OCI-LY3 (cell line): ENCODE measurements around the gene RPP38.

Source experiments
- EZH2phosphoT487 ChIP-seq: fragments of 200-600 bp; shearing (Covaris generic); IDR thresholded peaks from 2 replicates; pipeline ENCODE4 v1.6.1; 2018; ENCODE audit warnings: antibody characterized with exemption, mixed run types, low read depth
- TF ChIP-seq, protein P1 (sequence below): fragments of 200-600, 300-600 bp; sonication (generic); IDR thresholded peaks from 2 replicates; pipeline ENCODE4 v1.5.1; 2014; ENCODE audit warnings: antibody characterized with exemption, low read length, low read depth

DNA sequence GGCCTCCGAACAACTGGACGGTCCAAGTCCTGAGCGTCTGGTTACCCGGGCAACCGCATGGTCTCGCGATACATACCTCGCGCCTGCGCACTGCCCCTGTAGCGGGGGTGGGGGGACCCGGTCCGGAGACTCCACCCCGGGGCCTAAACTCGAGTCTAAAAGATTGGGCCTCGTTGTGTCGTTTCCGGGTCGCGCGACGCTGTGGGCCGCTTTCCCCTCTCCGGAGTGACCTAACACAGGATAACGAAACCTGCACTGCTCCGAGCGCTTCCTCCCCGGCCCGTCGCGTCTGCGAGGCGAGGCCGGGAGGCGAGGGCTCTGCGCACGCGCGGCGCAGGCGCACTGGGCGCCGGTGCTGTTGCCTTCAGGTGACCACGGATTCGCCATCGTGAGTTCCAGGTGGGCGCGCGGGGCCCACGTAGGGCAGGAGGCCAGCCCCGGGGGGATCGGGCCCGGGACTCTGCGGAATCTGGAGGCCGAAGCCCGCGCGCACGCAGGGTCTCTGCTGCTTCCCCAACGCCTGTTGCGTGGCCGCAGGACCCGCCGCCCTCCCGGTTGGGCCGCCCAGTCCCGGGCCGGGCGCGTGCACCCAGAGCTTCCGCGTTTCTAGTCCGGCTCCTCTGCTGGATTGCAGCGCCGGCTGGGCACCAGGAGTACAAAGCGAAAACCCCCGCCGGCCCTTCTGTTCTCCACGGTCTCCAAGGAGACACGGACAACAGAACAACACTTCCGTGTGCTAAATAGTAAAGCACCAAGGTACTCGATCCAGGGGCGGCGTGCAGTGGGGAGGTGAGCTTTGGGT is at the start of gene RPP38:
- TF ChIP-seq EZH2phosphoT487, result no peak
- TF ChIP-seq, protein P1, sequence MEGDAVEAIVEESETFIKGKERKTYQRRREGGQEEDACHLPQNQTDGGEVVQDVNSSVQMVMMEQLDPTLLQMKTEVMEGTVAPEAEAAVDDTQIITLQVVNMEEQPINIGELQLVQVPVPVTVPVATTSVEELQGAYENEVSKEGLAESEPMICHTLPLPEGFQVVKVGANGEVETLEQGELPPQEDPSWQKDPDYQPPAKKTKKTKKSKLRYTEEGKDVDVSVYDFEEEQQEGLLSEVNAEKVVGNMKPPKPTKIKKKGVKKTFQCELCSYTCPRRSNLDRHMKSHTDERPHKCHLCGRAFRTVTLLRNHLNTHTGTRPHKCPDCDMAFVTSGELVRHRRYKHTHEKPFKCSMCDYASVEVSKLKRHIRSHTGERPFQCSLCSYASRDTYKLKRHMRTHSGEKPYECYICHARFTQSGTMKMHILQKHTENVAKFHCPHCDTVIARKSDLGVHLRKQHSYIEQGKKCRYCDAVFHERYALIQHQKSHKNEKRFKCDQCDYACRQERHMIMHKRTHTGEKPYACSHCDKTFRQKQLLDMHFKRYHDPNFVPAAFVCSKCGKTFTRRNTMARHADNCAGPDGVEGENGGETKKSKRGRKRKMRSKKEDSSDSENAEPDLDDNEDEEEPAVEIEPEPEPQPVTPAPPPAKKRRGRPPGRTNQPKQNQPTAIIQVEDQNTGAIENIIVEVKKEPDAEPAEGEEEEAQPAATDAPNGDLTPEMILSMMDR, result no peak
